DND-41 (cell line): Measurements from ENCODE around the gene SLC39A6.

ENCODE experiments used
- ATAC-seq: fragments of 200-7000 bp; cut with Tn5 transposase; 3 replicates; pipeline ENCODE4 v1.9.1; 2021; ENCODE audit warnings: low read depth; ENCODE audit not compliant: insufficient read depth
- DNase-seq: peaks from one replicate; pipeline ENCODE4 v3.0.0-alpha.2; 2020
- H2AFZ ChIP-seq: 2 replicates; pipeline ENCODE4 v1.6.0; 2012; ENCODE audit warnings: low read depth, low read length
- H3K27ac ChIP-seq: 2 replicates; pipeline ENCODE4 v1.5.1; 2012; ENCODE audit warnings: low read length, inconsistent platforms
- H3K27me3 ChIP-seq: fragments of 200-600 bp; sonication (generic); 2 replicates; pipeline ENCODE4 v1.6.0; 2012; ENCODE audit warnings: low read length, mild to moderate bottlenecking, inconsistent platforms; ENCODE audit not compliant: insufficient read depth, poor library complexity
- H3K36me3 ChIP-seq: 2 replicates; pipeline ENCODE4 v1.5.1; 2012; ENCODE audit warnings: low read length, inconsistent platforms; ENCODE audit not compliant: insufficient read depth
- H3K4me1 ChIP-seq: 2 replicates; pipeline ENCODE4 v1.5.1; 2012; ENCODE audit warnings: mild to moderate bottlenecking, low read length; ENCODE audit not compliant: insufficient read depth
- H3K4me2 ChIP-seq: 2 replicates; pipeline ENCODE4 v1.6.0; 2012; ENCODE audit warnings: mild to moderate bottlenecking, moderate library complexity, low read length, inconsistent platforms; ENCODE audit not compliant: insufficient read depth
- H3K4me3 ChIP-seq, 2 experiments: fragments of 200-600 bp in 1 of 2; shearing (Covaris generic) in 1 of 2; 2 replicates each; pipeline ENCODE4 v1.5.1; 2012 to 2016; ENCODE audit warnings: inconsistent platforms in 2 of 2, low read length in 2 of 2, mild to moderate bottlenecking in 2 of 2, low read depth in 1 of 2, moderate library complexity in 1 of 2
- H3K79me2 ChIP-seq: 2 replicates; pipeline ENCODE4 v1.6.0; 2012; ENCODE audit warnings: low read length, inconsistent platforms; ENCODE audit not compliant: insufficient read depth
- H3K9ac ChIP-seq: 2 replicates; pipeline ENCODE4 v1.6.0; 2012; ENCODE audit warnings: low read depth, mild to moderate bottlenecking, inconsistent platforms, low read length, moderate library complexity
- H3K9me3 ChIP-seq: 2 replicates; pipeline ENCODE4 v1.5.1; 2012; ENCODE audit warnings: low read length, moderate library complexity, mild to moderate bottlenecking, inconsistent platforms; ENCODE audit not compliant: insufficient read depth, severe bottlenecking
- H4K20me1 ChIP-seq: 2 replicates; pipeline ENCODE4 v1.6.0; 2012; ENCODE audit warnings: low read length; ENCODE audit not compliant: insufficient read depth
- CTCF ChIP-seq: IDR thresholded peaks from 2 replicates; pipeline ENCODE4 v1.5.1; 2012; ENCODE audit warnings: borderline replicate concordance, low read length, moderate library complexity, mild to moderate bottlenecking; ENCODE audit not compliant: poor library complexity, severe bottlenecking; ENCODE audit errors: extremely low read depth
- EZH2 ChIP-seq: IDR thresholded peaks from 3 replicates; pipeline ENCODE4 v1.6.1; 2012; ENCODE audit warnings: borderline replicate concordance, low read depth, mild to moderate bottlenecking, moderate library complexity, low read length, inconsistent platforms; ENCODE audit not compliant: severe bottlenecking

Gene SLC39A6

GRCh38 chr18:36128530-36128870 lies 640 bp downstream of the SLC39A6 start:
- H3K36me3 ChIP-seq, result peaks cover 35% of the 10 kb centered on the region
- peak overlapping the region; percentile 72 for H3K4me2 ChIP-seq
- no peaks in the 10 kb centered on the region for H3K27me3 ChIP-seq
- H3K4me1 ChIP-seq, result peaks cover 52% of the 10 kb centered on the region
- H3K4me3 ChIP-seq, result peak overlapping the region; percentile 66 to 93
- peak overlapping the region; percentile 99 for H3K9ac ChIP-seq
- H4K20me1 ChIP-seq, result peaks cover 26% of the 10 kb centered on the region; the same call in 1 of the 2 replicates
- peak; percentile 24 for DNase-seq
- peak overlapping the region; percentile 99 for H3K27ac ChIP-seq
- no peaks in the 10 kb centered on the region for H3K9me3 ChIP-seq
- peak overlapping the region; percentile 84 for H2AFZ ChIP-seq
- peaks cover 80% of the 10 kb centered on the region for H3K79me2 ChIP-seq
- TF ChIP-seq CTCF (no peak), EZH2 (no peak)
- ATAC-seq, result no peak

- Histone ChIP-seq H2AFZ (peak overlapping the region; percentile 84), H4K20me1 (peaks cover 21% of the 10 kb centered on the region; the same call in 1 of the 2 replicates), H3K4me3 (peak overlapping the region; percentile 66 to 93; a peak in 3 of 4 replicates), H3K4me1 (peaks cover 48% of the 10 kb centered on the region), H3K9me3 (no peaks in the 10 kb centered on the region), H3K27ac (peak overlapping the region; percentile 99; the same call in 1 of the 2 replicates), H3K27me3 (no peaks in the 10 kb centered on the region), H3K79me2 (peaks cover 75% of the 10 kb centered on the region), H3K4me2 (peak overlapping the region; percentile 72), H3K36me3 (peaks cover 38% of the 10 kb centered on the region), H3K9ac (peak overlapping the region; percentile 99)
- ATAC-seq, result no peak
- TF ChIP-seq CTCF (no peak), EZH2 (no peak)
- DNase-seq, result no peak
Observed at GRCh38 chr18:36127836-36128529, 1.2 kb downstream of the SLC39A6 start.

GRCh38 chr18:36126668-36127067 lies 2.5 kb downstream of the SLC39A6 start:
- Histone ChIP-seq H4K20me1 (peaks cover 9% of the 10 kb centered on the region; the same call in 1 of the 2 replicates), H2AFZ (no peak overlapping the region), H3K4me1 (peaks cover 35% of the 10 kb centered on the region), H3K27ac (no peak overlapping the region), H3K79me2 (peaks cover 62% of the 10 kb centered on the region), H3K27me3 (no peaks in the 10 kb centered on the region), H3K36me3 (peaks cover 45% of the 10 kb centered on the region), H3K4me3 (no peak overlapping the region), H3K9me3 (no peaks in the 10 kb centered on the region), H3K9ac (no peak overlapping the region), H3K4me2 (peak overlapping the region; percentile 72; the same call in 1 of the 2 replicates)
- TF ChIP-seq CTCF, result no peak
- TF ChIP-seq EZH2, result no peak
- DNase-seq (no peak), ATAC-seq (no peak)
